ENCODE results near the gene SHC1. TPM values are rescaled to one million over a fixed set of nuclear protein-coding genes. Genes with fewer than 3 reads are reported as not detected.
A peak's percentile ranks its signal among the peaks of the same experiment; 100 is the strongest.

SHC1 gene
- total RNA-seq, 1 experiment from 2014 or later, result 107 TPM

- BruUV-seq (replicated peaks), result no TSS peak
- Histone ChIP-seq H3F3A (ENCODE audit: low read length, unreplicated experiment) (no peaks in the 10 kb centered on the region), H3K9ac (ENCODE audit: low read length) (no peak overlapping the region), H3K4me2 (ENCODE audit: low read length) (no peak overlapping the region), H3K4me1 (ENCODE audit: insufficient read depth, low read length) (no peaks in the 10 kb centered on the region), H3K79me2 (ENCODE audit: low read length) (no peaks in the 10 kb centered on the region), H3K9me3 (ENCODE audit: low read length) (no peaks in the 10 kb centered on the region), H3K9me2 (replicated peaks; ENCODE audit: low read length) (no peaks in the 10 kb centered on the region), H4K20me1 (ENCODE audit: low read length) (no peaks in the 10 kb centered on the region), H3K27ac (ENCODE audit: low read length) (no peak overlapping the region), H3K27me3 (ENCODE audit: low read length) (no peaks in the 10 kb centered on the region), H2AFZ (ENCODE audit: low read length) (no peak overlapping the region), H3K4me3 (ENCODE audit: low read length) (no peak overlapping the region), H3K36me3 (ENCODE audit: low read depth, low read length) (no peaks in the 10 kb centered on the region)
- no peak for ATAC-seq
- DNase-seq, result no peak
- ChIA-PET CTCF (no interaction called here), POLR2A (ENCODE audit: unreplicated experiment) (no interaction called here)
- TF ChIP-seq EZH2 (IDR thresholded peaks at IDR 0.05; ENCODE audit: low read length, unreplicated experiment) (no peak), CTCF (conservative IDR thresholded peaks at IDR 0.05; ENCODE audit: low read depth, low read length) (no peak), EZH2phosphoT487 (IDR thresholded peaks at IDR 0.05; ENCODE audit: borderline replicate concordance, low read length) (no peak)
- intact Hi-C loops (cut with micrococcal nuclease), result no loop called here
These were observed 24.3 kb downstream of the SHC1 start for GRCh38 chr1:154945962-154946850.

- BruUV-seq (replicated peaks), result TSS peak; percentile 47
- Histone ChIP-seq H3K27ac (ENCODE audit: low read length) (no peak overlapping the region), H3K27me3 (ENCODE audit: low read length) (no peaks in the 10 kb centered on the region), H3K79me2 (ENCODE audit: low read length) (no peaks in the 10 kb centered on the region), H2AFZ (ENCODE audit: low read length) (no peak overlapping the region), H3K4me2 (ENCODE audit: low read length) (no peak overlapping the region), H3K9me3 (ENCODE audit: low read length) (no peaks in the 10 kb centered on the region), H3K9me2 (replicated peaks; ENCODE audit: low read length) (no peaks in the 10 kb centered on the region), H3K4me1 (ENCODE audit: insufficient read depth, low read length) (0 out of 2 replicates have a peak, but pooled peaks cover 1% of the 10 kb centered on the region), H3K36me3 (ENCODE audit: low read depth, low read length) (no peaks in the 10 kb centered on the region), H3K9ac (ENCODE audit: low read length) (no peak overlapping the region), H3K4me3 (ENCODE audit: low read length) (no peak overlapping the region), H3F3A (ENCODE audit: low read length, unreplicated experiment) (no peaks in the 10 kb centered on the region), H4K20me1 (ENCODE audit: low read length) (no peaks in the 10 kb centered on the region)
- intact Hi-C loops (cut with micrococcal nuclease), result no loop called here
- CTCF ChIA-PET, result no interaction called here
- no peak for TF ChIP-seq EZH2phosphoT487 (IDR thresholded peaks at IDR 0.05; ENCODE audit: borderline replicate concordance, low read length)
- no peak for TF ChIP-seq CTCF (conservative IDR thresholded peaks at IDR 0.05; ENCODE audit: low read depth, low read length)
- no peak for TF ChIP-seq EZH2 (IDR thresholded peaks at IDR 0.05; ENCODE audit: low read length, unreplicated experiment)
- POLR2A ChIA-PET (ENCODE audit: unreplicated experiment), result no interaction called here
- DNase-seq (no peak), ATAC-seq (no peak)
These were observed 25.2 kb downstream of the SHC1 start for GRCh38 chr1:154945160-154945961.
